GM21447 (cell line): Measurements from ENCODE around the gene NTM.

Experiments used
- ATAC-seq: cut with Tn5 transposase; IDR thresholded peaks from one replicate; pipeline ENCODE4 v1.9.1; 2021; ENCODE audit not compliant: unreplicated experiment

Gene NTM

GRCh38 chr11:132168344-132168981 is 798.0 kb downstream of the NTM start:
- no peak for ATAC-seq

DNA sequence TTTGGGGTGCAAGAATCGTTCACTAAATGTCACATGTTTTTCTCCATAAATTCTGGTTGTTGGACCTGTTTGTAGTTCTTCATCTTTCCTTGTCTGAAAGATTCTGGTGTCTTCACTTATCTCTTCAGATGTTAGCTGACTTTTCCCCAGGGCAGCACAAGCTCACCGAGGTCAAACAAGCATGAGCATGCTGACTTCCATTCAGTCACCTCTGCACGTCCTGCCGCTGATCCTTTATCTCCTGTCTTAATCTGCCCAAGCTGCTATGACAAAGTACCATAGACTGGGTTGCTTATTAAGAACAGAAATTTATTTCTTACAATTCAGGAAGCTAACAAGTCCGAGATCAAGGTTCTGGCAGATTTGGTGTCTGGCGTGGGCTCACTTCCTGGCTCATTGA is 800.6 kb downstream of the NTM start:
- no peak for ATAC-seq

DNA sequence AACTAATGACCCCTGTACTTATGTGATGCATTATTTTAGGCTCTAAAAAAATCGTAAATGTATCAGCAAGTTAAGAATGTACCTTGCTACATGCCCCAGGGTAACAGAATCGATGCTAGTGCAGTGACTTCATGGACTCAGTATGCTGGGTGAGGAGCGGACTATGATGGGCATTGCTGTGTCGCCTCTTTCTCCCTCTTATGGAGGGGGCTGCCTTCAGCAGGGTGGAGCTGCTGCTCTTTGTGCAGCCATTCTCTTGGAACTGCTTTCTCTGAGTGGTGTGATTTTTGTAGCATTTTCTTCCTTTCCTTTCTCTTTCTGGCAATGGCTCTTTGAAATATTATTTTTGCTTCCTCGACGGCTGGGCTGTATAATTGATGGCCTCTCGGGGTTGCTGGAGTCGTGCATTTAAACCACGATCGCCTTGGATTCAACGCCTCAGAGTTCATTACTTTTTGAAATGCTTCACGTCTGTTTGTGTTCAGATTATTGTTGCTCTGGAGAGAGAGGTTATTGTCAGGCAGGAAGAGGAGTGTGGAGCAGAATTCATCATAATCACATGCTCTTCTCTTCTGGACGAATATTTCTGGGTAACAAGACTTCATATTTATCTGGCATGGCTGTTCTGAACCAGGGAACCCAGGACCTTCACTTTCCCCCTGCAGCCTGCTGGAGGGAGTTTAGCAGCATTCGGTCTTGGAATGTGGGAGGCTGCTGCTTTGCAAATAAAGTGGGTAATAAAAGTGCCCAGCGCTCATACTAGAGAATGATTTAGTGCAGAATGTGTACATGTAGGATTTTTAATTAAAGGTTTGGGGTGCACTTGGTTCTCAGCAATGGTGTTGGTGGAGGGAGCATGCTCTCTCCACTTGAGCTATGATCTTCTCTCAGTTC is 804.2 kb downstream of the NTM start:
- no peak for ATAC-seq

DNA sequence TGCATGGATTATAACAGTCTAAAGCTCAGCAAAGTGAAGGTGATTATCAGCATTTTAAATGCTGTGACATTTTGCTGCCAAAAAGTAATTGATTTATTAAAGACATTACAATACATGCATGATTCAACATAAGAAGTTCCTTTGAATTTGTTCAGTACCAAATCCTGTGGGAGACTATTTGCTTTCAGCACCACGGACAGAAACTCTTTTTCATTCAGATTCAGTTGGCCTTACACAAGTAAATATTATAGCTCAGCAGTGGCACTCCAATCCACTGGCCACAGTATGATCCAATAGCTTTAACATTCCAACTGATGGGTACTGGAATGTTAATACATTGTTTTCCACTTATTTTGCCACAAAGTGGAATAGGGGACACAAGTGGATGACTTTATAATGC is 806.7 kb downstream of the NTM start:
- ATAC-seq = no peak

- no peak for ATAC-seq
These were observed 813.7 kb downstream of the NTM start for GRCh38 chr11:132184079-132184478.

DNA sequence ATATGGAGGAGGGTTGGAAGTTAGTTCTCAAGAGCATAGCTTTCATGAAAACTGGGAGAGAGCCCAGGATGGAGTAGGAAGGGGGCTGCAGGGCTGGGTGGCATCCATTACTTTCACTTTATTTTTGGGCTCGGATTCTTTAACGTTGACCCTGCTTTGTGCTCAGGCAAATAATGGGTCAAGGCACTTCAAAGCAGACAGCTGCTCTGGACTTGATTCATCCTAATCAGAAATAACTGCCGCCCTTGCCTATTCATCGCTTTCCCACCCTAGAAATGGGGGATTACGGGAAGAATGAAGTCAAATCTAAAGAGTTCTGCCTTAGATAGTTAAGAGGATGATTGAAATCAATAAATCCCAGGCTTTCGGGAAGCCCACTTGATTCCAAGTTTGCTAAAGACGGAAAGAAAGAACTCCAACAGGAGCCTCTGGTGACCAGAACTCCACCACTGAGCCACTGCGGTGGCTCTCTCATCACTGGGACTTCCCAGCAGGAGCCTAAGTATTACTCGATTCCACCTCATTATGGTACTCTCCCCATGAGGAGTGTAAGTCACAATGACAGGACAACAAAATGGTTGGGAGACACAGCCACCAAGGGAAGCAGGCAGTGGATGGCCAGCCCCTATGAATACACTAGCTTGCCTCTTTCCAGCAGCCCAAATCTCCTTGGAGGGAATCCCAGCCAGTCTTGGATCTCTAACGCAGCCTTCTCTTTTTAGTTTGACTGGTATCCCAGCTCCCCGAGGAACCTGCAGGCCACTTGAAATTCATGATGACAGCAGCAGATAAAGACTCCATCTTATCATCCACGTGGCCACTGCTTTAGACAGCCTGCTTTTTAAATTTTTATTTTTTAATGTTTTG is 815.5 kb downstream of the NTM start:
- ATAC-seq = no peak

- ATAC-seq = no peak
These were observed 816.3 kb downstream of the NTM start for GRCh38 chr11:132186699-132187098.

- ATAC-seq = no peak
These were observed 817.0 kb downstream of the NTM start for GRCh38 chr11:132187386-132187785.

- no peak for ATAC-seq
These were observed 817.4 kb downstream of the NTM start for GRCh38 chr11:132187814-132188213.

DNA sequence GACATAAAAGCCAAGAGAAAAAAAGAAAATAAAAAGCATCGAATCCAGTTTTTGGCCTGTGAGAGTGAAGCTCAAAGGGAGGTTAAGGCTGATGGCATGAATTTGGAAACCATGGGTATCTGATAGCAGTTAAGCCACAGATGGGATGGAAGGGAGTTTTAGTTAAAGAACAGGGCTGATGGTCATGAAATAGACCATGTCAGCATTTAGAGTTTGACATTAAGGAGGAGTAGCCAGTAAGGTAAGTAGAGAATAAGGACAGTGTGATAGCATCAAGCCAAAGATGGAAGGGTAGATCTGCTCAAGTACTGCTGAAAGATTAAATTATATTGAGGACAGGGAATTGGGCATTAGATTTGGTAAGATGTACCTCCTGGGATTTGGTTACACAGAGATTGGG is 826.5 kb downstream of the NTM start:
- ATAC-seq = no peak

- no peak for ATAC-seq
These were observed 830.0 kb downstream of the NTM start for GRCh38 chr11:132200353-132200936.

DNA sequence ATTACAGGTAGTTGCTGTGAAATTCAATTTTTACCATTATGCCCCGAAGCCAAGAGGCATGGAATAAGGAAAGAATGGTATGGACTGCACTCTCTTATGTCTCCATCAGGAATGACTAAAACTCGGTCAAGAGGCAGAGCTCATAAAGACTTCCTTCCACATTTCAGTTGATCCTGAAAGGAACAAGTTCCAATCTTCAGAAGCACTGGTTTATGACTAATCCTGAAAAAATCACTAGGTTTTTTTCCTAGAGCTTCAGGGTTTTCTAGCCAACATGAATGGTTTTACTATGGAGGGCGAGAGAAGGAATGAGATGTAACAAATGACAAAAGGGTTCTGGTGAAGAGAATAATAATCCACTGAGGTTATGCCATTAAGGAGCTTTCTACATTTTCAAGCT is 832.2 kb downstream of the NTM start:
- ATAC-seq = no peak

- ATAC-seq = no peak
These were observed 834.6 kb downstream of the NTM start for GRCh38 chr11:132205006-132205405.

DNA sequence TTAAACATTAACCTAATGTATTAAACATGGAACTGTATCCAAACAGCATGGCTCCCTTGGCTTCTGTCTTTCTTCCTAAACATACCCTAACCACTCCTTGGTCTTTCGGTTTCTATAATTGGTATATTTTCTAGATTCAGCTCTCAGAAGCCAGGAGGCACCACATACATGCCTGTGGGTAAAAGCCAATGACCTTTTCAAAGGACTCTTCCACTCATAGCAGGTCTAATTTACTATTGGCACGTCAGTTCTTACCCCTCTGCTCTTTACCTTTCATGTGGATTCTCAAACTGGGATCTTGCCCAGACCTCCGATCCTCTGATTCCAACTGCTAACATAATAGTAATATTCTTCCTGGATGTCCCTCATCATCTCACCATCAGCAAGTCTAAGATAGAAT is 835.1 kb downstream of the NTM start:
- ATAC-seq = no peak

DNA sequence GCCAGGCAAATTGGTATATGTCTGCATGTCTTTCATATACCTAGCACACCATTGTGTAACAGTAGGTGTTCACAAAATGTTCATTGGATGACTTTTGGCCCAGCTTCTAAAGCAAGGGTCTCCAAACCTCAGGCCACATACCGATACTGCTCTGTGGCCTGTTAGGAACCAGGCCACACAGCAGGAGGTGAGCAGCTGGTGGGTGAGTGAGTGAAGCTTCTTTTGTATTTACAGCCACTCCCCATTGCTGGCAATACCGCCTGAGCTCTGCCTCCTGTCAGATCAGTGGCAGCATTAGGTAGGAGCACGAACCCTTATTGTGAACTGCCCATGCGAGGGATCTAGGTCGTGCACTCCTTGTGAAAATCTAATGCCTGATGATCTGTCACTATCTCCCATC is 836.6 kb downstream of the NTM start:
- no peak for ATAC-seq

GRCh38 chr11:132208477-132209055 is 838.2 kb downstream of the NTM start:
- no peak for ATAC-seq

DNA sequence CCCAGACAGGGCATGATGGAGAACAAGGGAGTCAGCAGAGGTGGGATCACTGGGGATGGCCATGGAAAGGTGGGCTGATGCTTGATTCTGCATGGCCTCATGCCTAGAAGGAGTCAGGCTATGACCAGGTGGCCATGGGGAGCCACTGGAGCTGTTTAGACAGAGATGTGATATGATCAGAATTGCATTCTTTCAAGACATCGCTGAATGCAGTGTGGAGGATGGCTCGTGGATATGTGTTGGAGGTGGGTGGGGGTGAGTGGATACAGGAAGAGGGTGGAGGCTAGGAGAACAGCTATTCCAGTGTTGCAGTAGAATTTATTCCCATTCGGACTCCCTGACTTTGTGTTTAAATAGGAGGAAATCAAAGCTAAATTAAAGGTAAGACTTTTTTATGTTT is 841.1 kb downstream of the NTM start:
- ATAC-seq = no peak

GRCh38 chr11:132217856-132218255 is 847.4 kb downstream of the NTM start:
- ATAC-seq = no peak

DNA sequence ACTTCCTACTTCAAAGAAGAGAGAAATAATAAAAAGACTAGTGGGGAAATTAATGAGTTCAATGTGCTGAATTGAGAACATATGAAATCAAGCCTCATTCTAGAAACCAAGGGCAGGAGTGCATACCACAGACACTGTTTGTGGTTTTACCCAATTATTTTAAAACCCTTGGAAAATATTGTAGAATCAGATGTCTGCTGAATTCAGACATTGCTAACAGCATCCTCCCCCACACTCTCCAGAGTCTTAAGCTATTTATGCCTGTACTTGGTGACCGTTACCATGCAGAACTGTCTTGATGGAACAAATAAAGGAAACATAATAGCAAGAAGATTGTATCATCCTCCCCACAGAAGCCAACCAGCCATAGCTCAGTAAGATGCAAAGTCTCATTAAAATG is 850.1 kb downstream of the NTM start:
- no peak for ATAC-seq

DNA sequence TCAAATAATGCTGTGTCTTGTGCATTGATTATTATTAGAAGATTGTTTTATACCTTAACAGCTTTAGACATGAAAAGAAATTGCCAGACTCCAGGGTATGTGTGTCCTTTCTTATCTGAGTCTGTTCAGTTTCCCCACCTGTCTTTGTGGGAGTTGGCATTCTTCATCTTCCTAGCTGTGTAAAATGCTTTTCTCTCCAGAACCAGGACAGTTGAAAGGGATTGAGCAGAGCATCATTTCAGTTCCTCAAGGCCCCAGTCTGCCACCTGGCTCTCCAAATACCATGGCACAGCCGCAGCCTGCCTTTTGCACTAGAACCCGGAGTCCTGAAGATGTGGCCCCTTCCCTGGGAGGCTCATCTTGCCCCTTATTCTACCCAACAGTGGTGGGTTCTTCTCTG is 851.9 kb downstream of the NTM start:
- ATAC-seq = no peak

GRCh38 chr11:132226522-132226921 is 856.1 kb downstream of the NTM start:
- no peak for ATAC-seq
